Stimulated activated CD8-positive, alpha-beta memory T cell treated with anti-CD3 and anti-CD28 coated beads, Interleukin-4, amount 100 ng/mL, for 4 hours (primary cell): ENCODE results near the gene CBY2.

ENCODE experiments used
- DNase-seq, 2 donors: peaks; one replicate each; pipeline ENCODE4 v3.0.0-alpha.2; 2020; ENCODE audit warnings: low read depth in 2 of 2, low spot score in 1 of 2

Gene CBY2

GRCh38 chr13:45700971-45701900 is 884 bp upstream of the CBY2 start:
- DNase-seq, result no peak

GRCh38 chr13:45702869-45703391 is 810 bp downstream of the CBY2 start:
- DNase-seq, result no peak

- DNase-seq, result no peak
These were observed 2.2 kb downstream of the CBY2 start for GRCh38 chr13:45704211-45704739.

- DNase-seq, result no peak
These were observed 3.0 kb downstream of the CBY2 start for GRCh38 chr13:45704854-45705695.

- DNase-seq, result no peak
These were observed 3.8 kb downstream of the CBY2 start for GRCh38 chr13:45705918-45706317.

- DNase-seq, result no peak
These were observed 5.5 kb downstream of the CBY2 start for GRCh38 chr13:45707516-45708100.

- no peak for DNase-seq
These were observed 9.8 kb downstream of the CBY2 start for GRCh38 chr13:45711951-45712350.

GRCh38 chr13:45713106-45713690 is 11.1 kb downstream of the CBY2 start:
- no peak for DNase-seq

- DNase-seq, result no peak
These were observed 11.6 kb downstream of the CBY2 start for GRCh38 chr13:45713721-45714120.

GRCh38 chr13:45714170-45714569 is 12.1 kb downstream of the CBY2 start:
- no peak for DNase-seq

- no peak for DNase-seq
These were observed 13.2 kb downstream of the CBY2 start for GRCh38 chr13:45715351-45715750.

GRCh38 chr13:45717349-45717748 is 15.2 kb downstream of the CBY2 start:
- DNase-seq, result no peak

GRCh38 chr13:45718063-45718462 is 15.9 kb downstream of the CBY2 start:
- no peak for DNase-seq

- DNase-seq, result no peak
These were observed 16.9 kb downstream of the CBY2 start for GRCh38 chr13:45718992-45719391.

- no peak for DNase-seq
These were observed 19.1 kb downstream of the CBY2 start for GRCh38 chr13:45721203-45721731.

GRCh38 chr13:45723798-45724197 is 21.7 kb downstream of the CBY2 start:
- no peak for DNase-seq

GRCh38 chr13:45728759-45729158 is 26.6 kb downstream of the CBY2 start:
- no peak for DNase-seq

- no peak for DNase-seq
These were observed 29.3 kb downstream of the CBY2 start for GRCh38 chr13:45731455-45731854.

GRCh38 chr13:45732916-45733315 is 30.8 kb downstream of the CBY2 start:
- DNase-seq, result no peak

- no peak for DNase-seq
These were observed 31.2 kb downstream of the CBY2 start for GRCh38 chr13:45733361-45733760.
